ENCODE results near the gene SVBP. TPM values are rescaled to one million over a fixed set of nuclear protein-coding genes. Genes with fewer than 3 reads are reported as not detected.

Gene SVBP
- total and polyA plus RNA-seq, 2 experiments from 2014 or later: 16.8 to 28.5 TPM

DNA sequence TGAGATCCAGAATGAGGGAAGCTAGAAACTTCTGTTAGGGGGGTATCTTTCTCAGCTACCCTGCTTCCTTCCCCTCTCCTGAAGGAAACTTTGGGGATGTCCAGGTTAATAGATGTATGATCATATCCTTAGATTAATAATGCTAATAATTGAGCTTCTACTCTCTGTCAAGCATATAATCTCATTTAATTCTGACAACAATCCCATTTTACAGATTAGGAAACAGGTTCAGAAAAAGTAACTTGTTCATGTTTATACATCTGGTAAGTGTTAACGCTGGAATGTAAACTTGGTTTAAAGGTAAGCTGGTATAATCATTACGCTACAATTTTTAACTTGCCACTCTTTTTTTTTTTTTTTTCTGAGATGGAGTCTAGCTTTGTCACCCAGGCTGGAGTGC is 34.1 kb downstream of the SVBP start:
- Histone ChIP-seq H3K27ac (no peak overlapping the region), H3K4me2 (ENCODE audit: unreplicated experiment) (no peak overlapping the region), H2AFZ (no peak overlapping the region), H3K79me2 (ENCODE audit: insufficient read depth) (no peaks in the 10 kb centered on the region), H3K9me2 (ENCODE audit: insufficient read depth) (no peaks in the 10 kb centered on the region), H3K4me3 (no peak overlapping the region), H3K36me3 (ENCODE audit: low read depth) (peaks cover 6% of the 10 kb centered on the region; the same call in 1 of the 2 replicates), H3K9me3 (ENCODE audit: low read depth) (no peaks in the 10 kb centered on the region), H3K27me3 (replicated peaks; ENCODE audit: insufficient read depth) (no peaks in the 10 kb centered on the region), H3K9ac (no peak overlapping the region), H4K20me1 (ENCODE audit: insufficient read depth) (no peaks in the 10 kb centered on the region), H3F3A (ENCODE audit: insufficient read depth) (no peaks in the 10 kb centered on the region), H3K4me1 (ENCODE audit: insufficient read depth) (no peaks in the 10 kb centered on the region)
- in situ Hi-C loops (cut with MboI): no loop called here
- WGBS, 2 experiments (ENCODE audit: low coverage in 1 of 2, low lambda C conversion rate in 2 of 2, missing lambda C conversion rate in 2 of 2): 94 to 98% methylated on average over 2 of the region's 2 CpGs
- no peak for TF ChIP-seq EZH2 (IDR thresholded peaks at IDR 0.05; ENCODE audit: insufficient read depth, poor library complexity, severe bottlenecking)
- no peak for TF ChIP-seq EZH2phosphoT487 (IDR thresholded peaks at IDR 0.05; ENCODE audit: insufficient read depth, low read depth)
- no peak for DNase-seq

GRCh38 chr1:42780176-42780575 is 37.0 kb downstream of the SVBP start:
- Histone ChIP-seq H3K79me2 (ENCODE audit: insufficient read depth) (no peaks in the 10 kb centered on the region), H3K9ac (no peak overlapping the region), H3K4me1 (ENCODE audit: insufficient read depth) (no peaks in the 10 kb centered on the region), H3K4me2 (ENCODE audit: unreplicated experiment) (no peak overlapping the region), H3K27ac (no peak overlapping the region), H2AFZ (no peak overlapping the region), H3K9me3 (ENCODE audit: low read depth) (no peaks in the 10 kb centered on the region), H3K9me2 (ENCODE audit: insufficient read depth) (no peaks in the 10 kb centered on the region), H3K36me3 (ENCODE audit: low read depth) (peaks cover 15% of the 10 kb centered on the region), H3K27me3 (replicated peaks; ENCODE audit: insufficient read depth) (no peaks in the 10 kb centered on the region), H4K20me1 (ENCODE audit: insufficient read depth) (no peaks in the 10 kb centered on the region), H3K4me3 (no peak overlapping the region), H3F3A (ENCODE audit: insufficient read depth) (no peaks in the 10 kb centered on the region)
- no peak for TF ChIP-seq EZH2 (IDR thresholded peaks at IDR 0.05; ENCODE audit: insufficient read depth, poor library complexity, severe bottlenecking)
- no peak for TF ChIP-seq EZH2phosphoT487 (IDR thresholded peaks at IDR 0.05; ENCODE audit: insufficient read depth, low read depth)
- DNase-seq: no peak
- in situ Hi-C loops (cut with MboI): no loop called here
- 93 to 100% methylated on average over 1 of the region's 1 CpG for WGBS, 2 experiments (ENCODE audit: low coverage in 1 of 2, low lambda C conversion rate in 2 of 2, missing lambda C conversion rate in 2 of 2)

GRCh38 chr1:42779725-42780124 is 37.5 kb downstream of the SVBP start:
- H4K20me1 ChIP-seq (ENCODE audit: insufficient read depth): no peaks in the 10 kb centered on the region
- H3K36me3 ChIP-seq (ENCODE audit: low read depth): peaks cover 19% of the 10 kb centered on the region
- 66% methylated on average over 2 of the region's 2 CpGs for WGBS, 2 experiments (ENCODE audit: low coverage in 1 of 2, low lambda C conversion rate in 2 of 2, missing lambda C conversion rate in 2 of 2)
- H3K9ac ChIP-seq: no peak overlapping the region
- H3K4me1 ChIP-seq (ENCODE audit: insufficient read depth): no peaks in the 10 kb centered on the region
- H3K79me2 ChIP-seq (ENCODE audit: insufficient read depth): no peaks in the 10 kb centered on the region
- H3K4me2 ChIP-seq (ENCODE audit: unreplicated experiment): no peak overlapping the region
- DNase-seq: no peak
- H3K9me3 ChIP-seq (ENCODE audit: low read depth): no peaks in the 10 kb centered on the region
- 0 out of 2 replicates have a peak, but pooled peaks cover under 1% of the 10 kb centered on the region for H3F3A ChIP-seq (ENCODE audit: insufficient read depth)
- H3K27ac ChIP-seq: no peak overlapping the region
- H2AFZ ChIP-seq: no peak overlapping the region
- H3K9me2 ChIP-seq (ENCODE audit: insufficient read depth): no peaks in the 10 kb centered on the region
- H3K27me3 ChIP-seq (replicated peaks; ENCODE audit: insufficient read depth): no peaks in the 10 kb centered on the region
- no peak for TF ChIP-seq EZH2phosphoT487 (IDR thresholded peaks at IDR 0.05; ENCODE audit: insufficient read depth, low read depth)
- TF ChIP-seq EZH2 (IDR thresholded peaks at IDR 0.05; ENCODE audit: insufficient read depth, poor library complexity, severe bottlenecking): no peak
- no peak overlapping the region for H3K4me3 ChIP-seq
- in situ Hi-C loops (cut with MboI): loop anchor here (10.0 kb wide), 1 partner anchor 295 kb away; no protein-coding TSS in a partner anchor

- no peak overlapping the region for H3K9ac ChIP-seq
- H3K27me3 ChIP-seq (replicated peaks; ENCODE audit: insufficient read depth): no peaks in the 10 kb centered on the region
- in situ Hi-C loops (cut with MboI): loop anchor here (10.0 kb wide), 1 partner anchor 297 kb away; no protein-coding TSS in a partner anchor
- DNase-seq: peak; percentile 65
- H4K20me1 ChIP-seq (ENCODE audit: insufficient read depth): no peaks in the 10 kb centered on the region
- no peaks in the 10 kb centered on the region for H3K9me3 ChIP-seq (ENCODE audit: low read depth)
- no peak overlapping the region for H2AFZ ChIP-seq
- H3K9me2 ChIP-seq (ENCODE audit: insufficient read depth): no peaks in the 10 kb centered on the region
- no peak overlapping the region for H3K27ac ChIP-seq
- peaks cover 19% of the 10 kb centered on the region for H3K36me3 ChIP-seq (ENCODE audit: low read depth)
- no peaks in the 10 kb centered on the region for H3K4me1 ChIP-seq (ENCODE audit: insufficient read depth)
- TF ChIP-seq EZH2phosphoT487 (IDR thresholded peaks at IDR 0.05; ENCODE audit: insufficient read depth, low read depth) (no peak), EZH2 (IDR thresholded peaks at IDR 0.05; ENCODE audit: insufficient read depth, poor library complexity, severe bottlenecking) (no peak)
- H3K4me3 ChIP-seq: no peak overlapping the region
- peaks cover 7% of the 10 kb centered on the region for H3K79me2 ChIP-seq (ENCODE audit: insufficient read depth)
- no peak overlapping the region for H3K4me2 ChIP-seq (ENCODE audit: unreplicated experiment)
- H3F3A ChIP-seq (ENCODE audit: insufficient read depth): 0 out of 2 replicates have a peak, but pooled peaks cover 7% of the 10 kb centered on the region
These were observed 39.3 kb downstream of the SVBP start for GRCh38 chr1:42777852-42778251.

DNA sequence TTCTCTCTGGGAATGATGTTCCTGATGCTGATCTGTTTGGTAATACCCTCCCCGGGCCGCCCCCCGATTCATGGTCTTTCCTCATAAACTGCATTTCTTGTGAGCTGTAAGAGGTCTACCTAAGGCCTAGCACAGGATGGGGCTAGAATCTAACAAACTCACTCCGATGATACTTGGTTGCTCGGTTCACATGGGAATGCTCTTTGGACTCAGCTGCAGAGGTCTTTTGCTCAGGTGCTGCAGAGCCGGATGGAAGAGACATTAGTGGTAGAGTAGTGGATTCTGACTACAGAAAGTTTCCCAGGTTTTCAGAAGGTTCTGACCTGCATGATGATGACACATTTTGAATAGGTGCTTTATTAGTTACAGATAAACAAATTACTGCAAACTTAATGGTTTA is 40.7 kb downstream of the SVBP start:
- H3K9ac ChIP-seq: no peak overlapping the region
- DNase-seq: no peak
- H3K27ac ChIP-seq: no peak overlapping the region
- peaks cover 21% of the 10 kb centered on the region for H3K79me2 ChIP-seq (ENCODE audit: insufficient read depth)
- 0 out of 2 replicates have a peak, but pooled peaks cover 7% of the 10 kb centered on the region for H3F3A ChIP-seq (ENCODE audit: insufficient read depth)
- no peak overlapping the region for H3K4me2 ChIP-seq (ENCODE audit: unreplicated experiment)
- H3K9me2 ChIP-seq (ENCODE audit: insufficient read depth): no peaks in the 10 kb centered on the region
- peaks cover 19% of the 10 kb centered on the region for H3K36me3 ChIP-seq (ENCODE audit: low read depth)
- no peak overlapping the region for H2AFZ ChIP-seq
- WGBS, 2 experiments (ENCODE audit: low coverage in 1 of 2, low lambda C conversion rate in 2 of 2, missing lambda C conversion rate in 2 of 2): 79 to 89% methylated on average over 6 of the region's 6 CpGs
- H3K27me3 ChIP-seq (replicated peaks; ENCODE audit: insufficient read depth): no peaks in the 10 kb centered on the region
- H3K4me1 ChIP-seq (ENCODE audit: insufficient read depth): no peaks in the 10 kb centered on the region
- in situ Hi-C loops (cut with MboI): loop anchor here (10.0 kb wide), 1 partner anchor 298 kb away; no protein-coding TSS in a partner anchor
- no peaks in the 10 kb centered on the region for H3K9me3 ChIP-seq (ENCODE audit: low read depth)
- no peak overlapping the region for H3K4me3 ChIP-seq
- TF ChIP-seq EZH2phosphoT487 (IDR thresholded peaks at IDR 0.05; ENCODE audit: insufficient read depth, low read depth) (no peak), EZH2 (IDR thresholded peaks at IDR 0.05; ENCODE audit: insufficient read depth, poor library complexity, severe bottlenecking) (no peak)
- H4K20me1 ChIP-seq (ENCODE audit: insufficient read depth): no peaks in the 10 kb centered on the region
